T-helper 2 cell (primary cell): ENCODE measurements around the gene PRKN.

Source experiments
- DNase-seq, 5 experiments: peaks; one replicate each; pipeline versions ENCODE4 v3.0.0 to v3.0.0-alpha.2; 2012 to 2022

The PRKN gene

DNA sequence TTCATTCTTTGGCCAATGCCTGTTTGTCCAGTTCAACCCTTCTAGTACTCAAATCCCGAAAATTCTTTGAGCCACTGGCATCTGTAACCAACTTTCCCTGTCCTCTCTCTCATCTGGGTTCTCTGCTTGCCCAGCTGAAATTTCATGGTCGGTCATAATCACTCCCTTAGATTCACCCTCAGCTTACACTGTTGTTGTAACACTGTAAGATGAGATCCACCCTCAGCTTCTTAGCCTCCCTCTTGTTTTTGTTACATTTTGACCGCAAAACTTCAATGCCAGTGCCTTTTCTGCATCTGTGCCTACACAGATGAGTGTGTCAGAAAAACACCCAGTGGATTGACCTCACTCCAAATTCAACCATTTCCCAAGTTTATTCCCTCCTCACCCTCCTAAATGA lies 1162.6 kb downstream of the PRKN start:
- no peak for DNase-seq

DNA sequence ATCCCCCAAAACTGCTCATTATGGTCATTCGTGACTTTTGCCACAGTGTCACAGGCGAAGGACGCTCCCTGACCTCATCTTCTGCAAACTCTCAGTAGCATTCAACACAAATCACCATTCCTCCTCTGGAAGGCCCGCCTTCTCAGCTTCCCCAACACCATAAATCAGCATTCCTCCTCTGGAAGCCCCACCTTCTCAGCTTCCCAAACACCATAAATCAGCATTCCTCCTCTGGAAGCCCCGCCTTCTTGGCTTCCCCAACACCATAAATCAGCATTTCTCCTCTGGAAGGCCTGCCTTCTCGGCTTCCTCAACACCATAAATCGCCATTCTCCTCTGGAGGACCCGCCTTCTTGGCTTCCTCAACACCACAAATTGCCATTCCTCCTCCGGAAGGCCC lies 1165.7 kb downstream of the PRKN start:
- DNase-seq, result no peak

DNA sequence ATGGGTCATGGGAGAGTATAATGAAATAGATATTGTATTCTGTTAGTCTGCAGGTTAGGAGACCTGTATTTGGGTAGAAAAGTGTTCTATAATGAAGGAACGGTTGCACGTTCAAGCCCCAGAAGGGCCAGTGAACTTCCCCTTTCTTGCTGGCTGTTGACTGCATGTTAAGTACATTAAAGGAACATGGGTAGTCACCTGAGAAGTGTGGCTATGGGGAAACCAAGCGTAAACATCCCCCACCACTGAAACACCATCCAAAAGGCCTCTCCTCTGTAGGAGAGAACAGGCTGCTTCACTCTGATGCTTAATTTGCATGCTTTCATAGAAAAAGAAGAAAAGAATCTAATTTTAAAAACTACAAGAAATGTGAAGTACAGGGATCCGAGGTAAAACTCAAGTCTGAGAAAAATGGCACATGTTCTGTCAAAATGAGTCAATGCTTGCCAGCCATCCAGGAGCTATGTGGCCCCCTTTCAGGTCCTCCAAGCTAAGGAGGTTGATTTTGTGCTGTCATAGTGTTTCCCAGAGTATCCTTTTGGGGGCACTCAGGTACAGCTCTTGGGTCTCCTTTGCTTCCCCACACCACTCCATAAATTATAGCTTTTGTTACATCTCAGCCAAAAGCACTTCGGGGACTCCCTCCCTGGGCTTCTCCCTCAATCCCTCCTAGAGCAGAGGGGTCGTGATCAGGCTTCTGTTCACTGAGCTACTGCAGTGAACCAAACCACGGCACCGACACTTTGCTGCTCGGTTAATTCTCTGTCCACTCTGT lies 1170.0 kb downstream of the PRKN start:
- DNase-seq, result no peak

DNA sequence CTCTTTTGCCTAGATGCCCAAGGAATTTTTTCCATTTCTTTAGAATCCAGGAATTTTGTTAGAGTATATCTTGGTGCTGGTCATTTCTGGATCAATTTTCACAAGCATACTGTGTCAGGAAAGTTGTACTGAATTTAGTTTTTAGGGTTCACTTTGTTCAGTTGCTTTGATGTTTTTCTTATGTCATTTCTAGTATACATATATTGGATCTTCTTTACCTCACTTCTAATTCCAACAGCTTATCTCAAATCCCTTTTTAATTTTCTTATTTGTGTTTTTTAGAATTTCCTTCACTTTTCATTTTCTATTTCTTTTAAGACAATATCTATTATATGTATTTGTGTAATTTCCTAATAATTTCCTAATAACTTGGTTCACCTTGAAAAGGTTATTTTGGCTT lies 1172.7 kb downstream of the PRKN start:
- no peak for DNase-seq

DNA sequence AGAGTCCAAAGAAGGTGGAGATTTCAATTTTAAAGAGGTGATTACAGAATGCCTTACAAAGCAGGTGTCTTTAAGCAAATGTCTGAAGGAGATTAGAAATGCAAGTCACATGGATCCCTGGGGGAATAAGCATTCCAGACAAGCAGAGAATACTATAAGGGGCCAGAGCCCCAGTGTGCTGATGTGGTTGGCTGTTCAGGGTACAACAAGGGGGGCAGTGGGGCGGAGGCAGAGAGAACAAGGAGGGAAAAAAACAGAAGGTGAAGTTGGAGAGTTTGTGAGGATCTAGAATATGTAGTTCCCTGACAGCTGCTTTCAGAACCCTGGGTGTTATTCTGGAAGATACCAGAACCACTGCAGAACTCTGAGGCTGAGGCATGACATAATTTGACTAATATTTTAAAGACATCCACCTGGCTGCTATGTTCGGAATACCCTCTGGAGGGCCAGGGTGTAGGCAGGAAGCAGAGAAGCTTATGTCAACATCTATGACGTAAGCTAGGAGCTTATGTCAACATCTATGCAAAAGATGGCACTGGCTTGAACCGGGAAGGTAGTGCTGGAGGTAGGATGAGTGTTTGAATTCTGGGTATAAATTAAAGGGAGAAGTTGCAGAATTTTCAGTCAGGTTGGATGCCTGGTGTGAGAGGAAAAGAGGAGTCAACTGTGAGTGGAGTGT lies 1177.5 kb downstream of the PRKN start:
- DNase-seq, result no peak

DNA sequence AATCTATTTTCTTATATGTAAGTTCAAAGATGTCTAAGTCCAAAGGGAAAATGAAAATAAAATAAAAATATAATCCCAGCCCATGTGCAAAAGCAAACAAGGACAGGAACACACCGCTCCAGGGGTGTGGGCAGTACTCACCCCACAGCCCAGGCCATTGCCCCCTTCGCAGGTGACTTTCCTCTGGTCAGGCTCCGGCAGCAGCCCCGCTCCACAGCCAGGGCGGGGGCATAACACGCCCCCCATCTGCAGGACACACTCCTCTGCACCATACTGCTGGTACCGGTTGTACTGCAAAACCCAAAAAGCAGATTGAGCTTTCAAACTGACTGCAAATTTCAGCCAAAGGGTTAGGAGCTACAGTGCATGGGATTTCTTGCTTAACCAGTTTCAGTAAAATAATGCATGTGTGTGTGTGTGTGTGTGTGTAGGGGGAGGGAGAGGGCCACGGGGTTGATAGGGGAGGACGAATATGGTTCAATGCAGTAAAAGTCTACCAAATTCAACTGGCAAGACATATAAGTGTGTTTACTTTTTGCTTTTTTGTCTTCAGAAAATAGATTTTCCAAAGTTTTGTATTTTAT lies 1178.8 kb downstream of the PRKN start:
- no peak for DNase-seq

DNA sequence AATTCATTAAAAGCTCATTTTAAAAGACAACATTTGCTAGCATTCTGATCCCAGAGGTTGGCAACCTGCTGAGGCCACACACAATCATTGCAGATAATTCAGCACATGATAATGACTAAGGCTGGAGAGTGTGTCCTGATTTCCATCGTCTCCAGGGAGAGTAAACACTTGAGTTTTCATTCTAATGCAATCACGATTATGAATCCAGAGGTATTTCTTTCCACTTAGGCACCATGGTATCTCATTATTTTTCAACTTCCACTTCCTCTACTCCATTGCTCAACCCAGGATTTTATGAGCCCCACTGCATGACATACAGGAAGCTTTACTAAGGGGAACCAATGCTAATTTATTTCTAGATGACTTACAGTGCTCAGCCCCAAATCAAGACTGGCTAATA lies 1179.9 kb downstream of the PRKN start:
- DNase-seq, result no peak

DNA sequence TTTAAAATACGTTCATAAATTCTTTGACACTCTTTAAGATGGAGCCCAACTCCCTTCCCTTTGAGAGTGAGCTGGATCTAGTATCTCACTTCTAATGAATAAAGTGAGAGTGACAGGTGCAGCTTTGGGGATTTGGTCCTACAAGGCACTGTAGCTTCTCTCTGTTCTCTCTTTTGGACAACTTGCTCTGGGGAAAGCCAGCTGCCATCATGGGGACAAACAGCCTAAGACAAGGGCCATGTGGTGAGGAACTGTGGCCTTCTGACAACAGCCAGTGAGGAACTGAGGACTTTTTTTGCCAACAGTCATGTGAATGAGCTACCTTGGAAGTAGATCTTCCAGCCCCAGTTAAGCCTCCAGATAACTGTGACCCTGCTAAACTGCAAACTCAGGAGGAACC lies 1180.9 kb downstream of the PRKN start:
- no peak for DNase-seq

DNA sequence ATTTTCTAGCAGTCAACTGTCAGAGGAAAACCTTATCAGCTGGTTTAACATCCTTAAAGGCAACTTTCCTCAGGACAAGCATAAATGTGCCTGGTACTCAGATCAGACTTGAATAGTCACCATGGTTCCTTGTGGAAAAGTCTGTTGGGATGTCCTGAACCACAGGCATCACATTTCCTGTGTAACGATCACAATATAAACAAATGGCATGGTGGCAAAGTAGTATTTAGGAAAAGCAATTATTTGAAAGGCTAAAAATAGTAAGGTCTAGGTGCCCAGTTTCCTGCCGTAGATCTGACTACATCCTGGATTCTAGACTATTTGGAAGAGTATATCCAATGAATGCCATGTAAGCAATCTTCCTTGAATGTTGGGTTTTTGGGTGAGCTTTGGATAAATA lies 1181.8 kb downstream of the PRKN start:
- no peak for DNase-seq

DNA sequence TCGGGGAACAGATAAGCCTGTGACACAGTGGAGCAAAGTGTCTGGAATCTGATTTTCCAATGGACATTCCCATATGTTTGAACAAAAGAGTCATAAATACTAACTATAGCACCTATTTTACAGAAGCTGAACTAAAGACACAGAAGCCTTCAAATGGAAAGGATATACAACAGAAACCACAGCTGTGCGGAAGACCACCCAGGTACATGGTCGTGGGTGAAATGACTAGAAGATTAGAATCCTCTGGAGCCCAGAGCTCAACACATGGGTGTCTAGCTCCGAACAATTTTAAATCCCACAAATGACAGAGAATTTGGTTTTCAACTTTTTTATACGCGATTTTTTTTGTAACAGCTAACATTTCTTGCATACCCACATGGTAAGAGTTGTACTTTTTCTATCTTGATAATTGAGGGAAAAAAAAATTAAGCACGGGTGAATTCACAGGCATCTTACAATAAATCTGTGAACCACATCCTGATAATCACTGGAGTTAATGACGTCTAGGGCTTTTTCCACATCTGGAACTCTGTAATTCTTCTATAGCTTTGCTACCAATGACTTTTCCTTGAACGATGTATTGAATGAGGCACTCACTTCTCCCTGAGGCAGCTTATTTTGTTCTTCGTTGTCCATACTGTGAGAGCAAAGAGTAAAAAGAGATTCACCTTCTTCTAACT lies 1182.6 kb downstream of the PRKN start:
- no peak for DNase-seq

DNA sequence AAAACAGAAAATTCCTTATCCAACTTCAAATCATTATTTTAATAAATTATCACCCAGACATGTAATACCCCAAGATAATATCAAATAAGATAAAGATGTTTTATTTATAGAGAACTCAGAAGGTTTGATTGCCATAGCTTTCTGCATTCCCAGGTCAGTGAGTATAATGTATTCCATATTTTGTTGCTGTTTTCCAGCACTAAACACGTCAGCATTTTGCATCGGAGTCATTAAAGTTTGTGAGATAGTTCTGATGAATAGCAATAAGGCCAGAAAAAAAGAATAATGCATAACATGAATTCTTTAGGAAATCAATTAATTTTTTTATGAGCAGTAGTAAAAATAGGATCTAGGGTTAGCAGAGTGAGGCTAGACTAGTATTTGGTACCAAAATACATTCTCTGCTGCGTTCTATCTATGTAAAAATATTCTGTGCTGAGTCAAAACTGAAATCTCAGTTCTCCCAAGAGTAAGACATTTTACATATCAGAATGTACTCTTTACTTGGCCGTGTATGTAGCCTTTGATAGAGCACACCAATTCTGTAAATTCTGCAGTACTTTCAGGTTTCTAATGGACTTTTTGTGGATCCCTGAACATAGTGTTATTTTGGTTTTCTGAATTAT lies 1183.8 kb downstream of the PRKN start:
- no peak for DNase-seq

DNA sequence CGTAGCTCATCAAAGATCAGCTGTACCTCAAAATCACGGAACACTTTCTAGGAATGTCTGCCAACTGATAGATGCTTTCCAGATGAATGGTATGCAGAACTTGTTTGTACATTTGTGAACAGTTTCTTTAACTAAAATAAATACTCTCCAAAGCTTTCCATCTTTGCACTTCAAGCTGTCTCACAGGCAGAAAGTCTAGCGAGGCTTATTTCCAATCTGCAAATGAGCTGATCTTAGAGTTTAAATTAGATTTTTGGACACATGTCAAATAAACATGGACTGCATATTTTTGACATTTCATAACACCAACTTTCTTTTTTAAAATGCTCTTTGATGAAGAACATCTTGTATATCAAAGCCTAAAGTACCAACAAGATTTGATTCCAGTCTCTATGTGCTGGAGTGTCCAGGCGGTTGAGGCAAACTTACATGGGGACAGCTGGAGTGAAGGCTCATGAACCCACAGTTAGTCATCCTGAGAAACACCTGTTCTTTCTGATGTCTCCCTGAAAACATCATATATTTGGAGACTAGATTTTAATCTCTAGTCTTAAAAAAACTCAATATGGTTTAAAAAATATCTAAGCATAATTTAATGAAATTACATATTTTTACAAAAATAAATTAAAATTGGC lies 1185.1 kb downstream of the PRKN start:
- no peak for DNase-seq

DNA sequence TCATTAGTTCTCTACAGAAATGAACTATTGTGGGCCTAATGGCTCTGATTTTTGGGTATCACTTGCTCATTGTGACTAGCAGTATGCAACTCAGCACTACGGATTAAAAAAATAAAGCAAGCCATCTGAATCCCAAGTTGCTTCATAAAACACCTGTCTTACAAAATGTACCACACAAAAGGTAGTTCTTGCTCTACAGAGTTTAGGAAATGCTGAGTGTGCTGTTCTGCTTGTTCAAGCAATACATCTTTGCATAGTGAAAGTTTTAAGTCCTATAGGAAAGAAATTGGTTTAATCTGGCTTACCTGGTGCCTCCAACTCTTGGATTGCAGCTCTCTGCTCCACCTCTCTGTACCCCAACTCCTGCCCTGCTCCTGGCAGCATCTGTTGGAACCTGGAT lies 1187.0 kb downstream of the PRKN start:
- no peak for DNase-seq

DNA sequence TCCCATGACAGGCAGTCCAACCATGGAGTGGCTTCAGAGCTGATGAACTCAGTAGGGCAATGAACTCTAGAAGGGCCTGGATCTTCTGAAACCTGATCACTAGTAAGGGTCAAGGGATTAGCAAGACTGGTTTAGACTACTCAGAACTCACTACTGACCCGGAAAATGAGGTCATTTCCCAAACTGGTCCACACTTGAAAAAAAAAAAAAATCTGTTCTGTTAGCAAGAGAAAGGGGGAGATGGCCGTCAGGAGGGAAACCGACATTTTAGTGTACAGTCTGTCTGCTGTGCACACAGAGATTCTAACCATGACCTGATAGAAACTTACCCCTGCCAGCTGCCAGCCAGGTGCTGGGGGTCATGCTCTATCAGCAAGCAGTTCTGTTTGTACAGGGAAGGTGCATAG lies 1191.3 kb downstream of the PRKN start:
- DNase-seq, result no peak

DNA sequence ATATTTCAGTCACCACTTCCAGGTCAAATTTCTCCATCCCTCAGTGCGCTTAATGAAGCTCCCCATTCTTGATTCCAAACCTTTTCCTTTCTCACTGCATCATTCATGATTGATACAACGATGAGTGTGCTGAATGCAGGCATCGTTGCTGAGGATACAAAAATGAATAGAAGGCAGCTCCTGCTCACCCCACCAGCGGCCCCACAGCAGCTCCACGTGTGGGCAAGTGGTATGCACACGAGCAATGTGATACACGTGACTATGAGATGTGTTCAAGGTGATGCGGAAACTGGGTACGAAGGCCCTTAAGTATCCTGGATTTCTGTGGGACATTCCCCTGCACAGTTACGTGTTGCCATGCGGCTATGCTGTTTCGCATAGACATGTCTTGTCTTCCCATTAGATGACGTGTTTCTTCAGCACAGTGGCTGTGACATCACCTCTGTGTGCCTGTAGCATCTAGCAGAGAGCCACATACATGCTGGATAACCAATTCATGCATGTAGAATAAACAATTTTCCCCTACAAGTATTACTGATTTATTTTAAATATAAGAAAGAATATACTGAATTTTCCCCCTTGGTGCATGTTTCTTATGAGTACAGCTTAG lies 1193.2 kb downstream of the PRKN start:
- DNase-seq, result no peak

DNA sequence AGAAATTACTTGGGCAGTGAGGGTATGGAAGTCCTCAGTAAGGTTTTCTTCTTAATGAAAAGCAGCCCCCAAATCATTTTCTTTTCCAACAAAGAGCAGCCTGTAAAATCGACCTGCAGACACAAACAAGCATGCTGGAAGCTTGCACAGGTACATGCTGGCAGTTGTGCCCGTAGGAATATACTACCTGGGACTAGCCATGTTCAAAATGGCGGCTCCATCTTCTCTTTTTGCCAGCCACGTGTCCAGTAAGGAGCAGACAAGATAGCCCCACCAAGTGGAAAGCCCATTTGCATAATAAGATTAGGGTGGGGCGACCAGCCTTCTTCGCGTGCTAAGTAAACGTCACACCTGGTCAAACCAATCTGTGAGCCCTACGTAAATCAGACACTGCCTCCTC lies 1194.3 kb downstream of the PRKN start:
- no peak for DNase-seq

DNA sequence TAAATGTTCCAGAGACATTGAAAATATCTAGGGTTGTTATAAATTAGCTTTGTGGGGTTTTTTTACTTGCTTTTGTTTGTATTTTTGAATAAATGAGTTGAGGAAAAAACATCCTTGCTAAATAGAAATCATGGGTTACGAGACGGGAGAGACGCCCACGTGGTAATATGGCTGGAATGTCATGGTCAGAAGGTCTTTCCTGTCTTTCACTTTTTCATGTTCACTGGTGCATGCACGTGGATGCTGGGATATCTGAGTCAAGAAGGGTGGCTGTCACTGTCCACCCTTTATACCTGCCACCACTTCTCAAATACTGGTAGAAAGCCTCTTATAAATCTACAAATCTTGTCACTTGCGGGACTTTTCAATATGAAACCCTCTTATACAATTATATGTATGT lies 1195.0 kb downstream of the PRKN start:
- no peak for DNase-seq

DNA sequence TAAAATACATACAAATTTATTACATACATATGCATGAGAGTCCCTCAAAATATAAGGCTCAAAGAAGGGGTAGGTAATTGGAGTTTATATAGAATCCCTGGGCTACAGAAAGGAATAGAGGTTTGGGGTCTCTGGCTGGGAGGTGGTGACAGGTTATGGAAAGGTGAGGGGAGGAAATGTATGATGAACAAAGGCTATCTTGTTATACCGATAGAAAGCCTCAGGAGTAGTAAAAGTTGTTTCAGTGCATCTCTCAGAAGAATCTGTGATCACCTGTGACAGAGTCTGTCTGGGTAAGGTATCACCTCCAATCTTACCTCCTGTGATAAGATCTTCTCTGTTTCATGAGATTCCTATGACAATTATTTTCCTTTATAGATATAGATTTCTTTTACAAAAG lies 1200.8 kb downstream of the PRKN start:
- DNase-seq, result no peak

DNA sequence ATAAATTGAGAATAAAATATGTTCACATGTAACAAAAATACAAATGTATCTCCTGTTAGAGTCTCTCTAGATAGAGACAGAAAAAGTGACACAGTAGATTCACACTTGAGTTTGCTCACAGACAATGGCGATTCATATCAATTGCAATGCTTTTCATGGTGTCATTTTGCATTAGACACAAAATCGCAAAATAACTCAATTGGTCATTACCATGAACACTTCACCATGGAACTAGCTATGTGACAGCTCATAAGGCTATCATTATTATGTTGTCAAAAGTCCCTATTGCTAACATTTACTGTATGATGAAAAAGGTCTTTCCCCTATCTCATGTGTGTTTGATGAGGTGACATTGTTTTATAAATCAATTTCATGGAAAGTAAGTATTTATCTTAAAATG lies 1204.2 kb downstream of the PRKN start:
- no peak for DNase-seq

DNA sequence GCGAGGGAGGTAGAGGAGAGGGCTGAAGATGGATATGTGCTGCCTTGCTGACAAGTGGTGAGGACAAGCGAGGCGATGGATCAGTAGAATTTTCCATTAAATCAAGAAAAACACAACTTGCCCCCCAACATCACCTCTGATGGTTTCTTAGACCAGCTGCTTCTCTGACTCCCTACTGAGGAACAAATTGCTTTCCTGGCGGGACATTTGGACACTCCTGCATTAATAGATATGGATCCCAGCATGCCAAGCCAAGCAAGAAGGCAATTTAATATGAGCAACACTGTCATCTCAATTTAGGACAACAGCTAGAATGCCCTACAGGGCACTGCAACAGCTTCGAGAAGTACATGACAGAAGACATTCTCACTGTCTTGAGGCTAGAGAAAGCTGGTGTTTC lies 1205.3 kb downstream of the PRKN start:
- no peak for DNase-seq

DNA sequence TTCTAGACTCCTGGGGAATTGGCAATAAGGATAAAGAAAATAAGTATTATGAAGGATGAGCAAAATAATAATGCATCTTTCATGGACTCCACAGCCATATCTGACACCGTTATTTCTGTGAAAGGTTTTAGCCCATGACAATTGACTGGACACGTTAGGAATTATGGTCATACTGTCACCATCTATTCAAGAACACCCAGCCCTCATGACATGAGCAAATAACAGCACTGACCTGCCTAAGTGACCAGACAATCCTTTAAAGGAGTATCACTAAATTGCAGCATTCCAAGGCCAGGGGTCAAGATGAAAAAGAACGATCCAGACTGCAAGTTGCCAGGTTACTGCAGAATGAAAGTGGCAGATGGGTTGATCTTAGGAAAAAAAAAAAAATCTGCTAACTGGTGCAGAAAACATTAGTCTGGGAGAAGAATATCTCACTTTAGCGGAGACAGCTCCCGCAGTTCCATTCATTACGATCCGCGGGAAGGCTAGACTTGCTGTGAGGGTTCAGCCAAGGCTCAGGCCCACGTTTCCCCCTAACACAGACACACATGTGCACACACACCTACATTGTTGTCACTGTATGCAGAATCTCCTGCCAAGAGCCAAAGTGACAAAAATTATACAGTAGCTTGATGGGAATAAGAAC lies 1216.0 kb downstream of the PRKN start:
- no peak for DNase-seq

DNA sequence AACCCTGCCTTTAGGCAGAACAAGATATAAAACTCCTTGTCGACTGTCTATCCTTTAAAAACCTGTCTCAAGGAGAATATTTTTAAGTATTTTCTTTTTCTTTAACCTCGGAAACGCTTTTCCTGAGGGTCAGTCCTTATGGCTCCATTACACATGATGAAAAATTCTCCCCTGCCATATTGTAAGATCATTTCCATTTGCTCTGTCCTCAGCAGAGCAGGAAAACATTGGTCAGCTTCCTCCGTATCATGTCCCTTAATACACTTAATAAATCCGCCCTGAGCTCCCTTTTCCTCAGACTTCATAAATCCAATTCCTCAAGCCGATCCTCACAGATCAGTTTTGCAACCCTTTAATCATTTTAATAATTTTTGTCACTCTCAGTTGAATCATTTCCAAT lies 1219.2 kb downstream of the PRKN start:
- DNase-seq, result no peak
